VCaP (cell line): ENCODE data around the gene AJM1.

Experiments used
- H3K27ac ChIP-seq: fragments of 450-650 bp; 2 replicates; pipeline ENCODE4 v1.5.1; 2017
- TF ChIP-seq, protein P1 (sequence below): fragments of 450-650 bp; conservative IDR thresholded peaks from 2 replicates; pipeline ENCODE4 v1.5.1; 2017; ENCODE audit warnings: mild to moderate bottlenecking, moderate library complexity

AJM1 gene

GRCh38 chr9:136842380-136842948, at the start of gene AJM1:
Gene AJM1, plus strand, starts transcription at chr9:136842478. Its CDS starts 1,937 bp downstream, at chr9:136844415.
- TF ChIP-seq, protein P1, sequence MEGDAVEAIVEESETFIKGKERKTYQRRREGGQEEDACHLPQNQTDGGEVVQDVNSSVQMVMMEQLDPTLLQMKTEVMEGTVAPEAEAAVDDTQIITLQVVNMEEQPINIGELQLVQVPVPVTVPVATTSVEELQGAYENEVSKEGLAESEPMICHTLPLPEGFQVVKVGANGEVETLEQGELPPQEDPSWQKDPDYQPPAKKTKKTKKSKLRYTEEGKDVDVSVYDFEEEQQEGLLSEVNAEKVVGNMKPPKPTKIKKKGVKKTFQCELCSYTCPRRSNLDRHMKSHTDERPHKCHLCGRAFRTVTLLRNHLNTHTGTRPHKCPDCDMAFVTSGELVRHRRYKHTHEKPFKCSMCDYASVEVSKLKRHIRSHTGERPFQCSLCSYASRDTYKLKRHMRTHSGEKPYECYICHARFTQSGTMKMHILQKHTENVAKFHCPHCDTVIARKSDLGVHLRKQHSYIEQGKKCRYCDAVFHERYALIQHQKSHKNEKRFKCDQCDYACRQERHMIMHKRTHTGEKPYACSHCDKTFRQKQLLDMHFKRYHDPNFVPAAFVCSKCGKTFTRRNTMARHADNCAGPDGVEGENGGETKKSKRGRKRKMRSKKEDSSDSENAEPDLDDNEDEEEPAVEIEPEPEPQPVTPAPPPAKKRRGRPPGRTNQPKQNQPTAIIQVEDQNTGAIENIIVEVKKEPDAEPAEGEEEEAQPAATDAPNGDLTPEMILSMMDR, result peak; percentile 70
- peak within 1 kb of the TSS; percentile 66 for H3K27ac ChIP-seq

DNA sequence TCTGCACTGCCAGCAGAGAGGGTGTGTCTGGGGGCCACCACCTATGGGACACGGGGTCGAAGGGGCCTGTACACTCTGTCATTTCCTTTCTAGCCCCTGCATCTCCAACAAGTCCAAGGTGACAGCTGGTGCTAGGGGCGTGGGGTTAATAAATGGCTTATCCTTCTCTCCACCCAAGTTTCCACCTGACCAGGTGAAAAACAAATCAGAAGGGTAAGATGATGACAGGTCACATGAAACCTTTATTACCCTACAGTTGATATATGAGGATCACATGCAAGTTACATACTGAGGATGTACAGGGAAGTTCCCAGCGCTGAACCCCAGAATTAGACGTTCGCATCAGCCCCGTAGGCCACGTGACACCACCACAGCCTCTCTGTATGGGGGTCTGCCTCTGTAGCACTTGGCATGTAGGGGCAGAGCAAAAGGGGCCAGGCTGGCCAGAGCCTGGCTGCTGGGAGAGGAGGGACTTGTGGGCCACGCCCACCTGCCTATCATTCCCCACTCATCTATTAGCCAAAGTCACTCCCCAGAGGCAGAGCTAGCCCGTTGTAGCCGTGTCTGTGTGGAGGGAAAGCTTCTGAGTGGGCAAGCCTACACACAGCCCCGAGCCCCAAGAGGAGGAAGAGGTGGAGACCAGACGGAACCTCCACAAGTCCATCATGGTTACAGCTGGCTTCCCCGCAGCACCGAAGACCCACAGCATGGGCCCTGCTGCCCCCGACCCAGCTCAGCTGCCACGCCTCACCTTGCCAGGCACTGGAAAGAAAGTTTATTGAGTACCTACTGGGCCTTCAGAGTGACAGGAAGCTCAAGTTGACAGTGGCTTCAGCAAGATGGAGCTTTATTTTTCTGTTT, 49.0 kb upstream of the AJM1 start:
- H3K27ac ChIP-seq, result peak overlapping the region; percentile 100

GRCh38 chr9:136794281-136794999, 47.8 kb upstream of the AJM1 start:
- TF ChIP-seq, protein P1, result no peak
- peak overlapping the region; percentile 100 for H3K27ac ChIP-seq

More for the DNA sequence above, 49.0 kb upstream of the AJM1 start:
- TF ChIP-seq, protein P1, result no peak

DNA sequence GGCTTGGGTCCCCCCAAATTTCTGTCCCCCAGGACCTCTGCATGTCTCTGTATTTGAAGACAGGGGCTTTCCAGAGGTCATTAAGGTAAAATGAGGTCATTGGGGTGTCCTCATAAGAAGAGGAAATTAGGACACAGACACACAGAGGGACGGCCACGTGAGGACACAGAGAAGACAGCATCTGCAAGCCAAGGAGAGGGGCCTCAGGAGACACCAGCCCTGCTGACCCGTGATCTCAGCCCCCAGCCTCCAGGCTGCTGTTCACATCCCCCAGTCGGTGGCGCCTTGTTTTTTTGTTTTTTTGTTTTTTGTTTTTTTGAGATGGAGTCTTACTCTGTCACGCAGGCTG, 47.3 kb upstream of the AJM1 start:
- H3K27ac ChIP-seq, result peak overlapping the region; percentile 100
- TF ChIP-seq, protein P1, result no peak

- TF ChIP-seq, protein P1, result no peak
- peak within 1 kb of the TSS; percentile 100 for H3K27ac ChIP-seq
Observed at GRCh38 chr9:136796238-136796774, 46.0 kb upstream of the AJM1 start, which contains the start of gene CCDC183. Gene CCDC183, plus strand, starts transcription at chr9:136796338. Its CDS starts 60 bp downstream, at chr9:136796398.

GRCh38 chr9:136796775-136797347, 45.4 kb upstream of the AJM1 start:
- peak overlapping the region; percentile 100 for H3K27ac ChIP-seq

DNA sequence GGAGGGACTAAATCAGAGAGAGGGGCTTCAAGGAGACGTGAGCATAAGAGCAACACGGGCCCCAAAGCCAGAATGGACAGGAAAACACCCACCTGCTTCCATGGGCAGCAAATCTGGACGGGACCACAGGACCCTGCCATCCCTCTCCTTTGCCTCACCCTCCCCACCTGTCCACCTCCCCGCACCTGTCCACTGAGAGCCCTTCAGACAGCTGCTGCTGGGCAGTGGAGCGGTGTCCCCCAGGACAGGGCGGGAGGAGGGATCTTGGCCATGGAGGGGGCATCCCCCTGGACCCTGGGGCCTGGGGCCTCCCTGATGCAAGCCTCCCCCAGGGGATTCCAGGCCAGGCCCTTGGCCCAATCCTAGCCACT, 43.6 kb upstream of the AJM1 start:
- TF ChIP-seq, protein P1, result no peak

More for the DNA sequence above, 43.6 kb upstream of the AJM1 start:
- peak overlapping the region; percentile 100 for H3K27ac ChIP-seq
